AG10803 (cell line): ENCODE data around the gene OR13C9.
"Not testable (repeated sequence)": the region's sequence is repeated elsewhere in the genome, so short reads cannot be mapped to it uniquely, and the experiment has no call there.

Experiments
- DNase-seq: peaks from one replicate; pipeline ENCODE4 v3.0.0; 2010; ENCODE audit warnings: low read depth
- H3K4me3 ChIP-seq: 2 replicates; pipeline ENCODE4 v1.5.1; 2011; ENCODE audit warnings: mild to moderate bottlenecking, low read length, control low read depth
- TF ChIP-seq, protein P1 (sequence below): conservative IDR thresholded peaks from 2 replicates; pipeline ENCODE4 v1.5.1; 2011; ENCODE audit warnings: mild to moderate bottlenecking, low read length, control low read depth, inconsistent platforms

OR13C9 gene

DNA sequence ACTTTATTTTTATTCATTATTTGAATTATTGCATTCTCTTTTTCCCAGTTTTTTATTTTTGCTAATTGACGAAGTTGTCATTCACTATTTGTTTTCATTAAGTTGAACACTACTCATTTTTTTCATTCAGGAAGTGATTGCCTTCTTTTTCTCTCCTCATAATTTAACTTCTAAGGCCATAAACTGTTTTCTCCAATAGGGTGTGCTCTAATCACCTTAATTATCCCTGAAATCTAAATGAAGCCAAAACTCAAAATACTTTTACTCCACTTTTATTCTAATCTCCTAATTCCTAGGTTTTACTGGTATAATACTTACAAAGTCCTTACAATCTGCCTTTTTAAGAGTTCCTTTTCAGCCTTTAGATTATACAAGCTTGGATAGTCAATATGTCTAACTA is 9.7 kb downstream of the OR13C9 start:
- no peak for DNase-seq
- no peak overlapping the region for H3K4me3 ChIP-seq
- TF ChIP-seq, protein P1, sequence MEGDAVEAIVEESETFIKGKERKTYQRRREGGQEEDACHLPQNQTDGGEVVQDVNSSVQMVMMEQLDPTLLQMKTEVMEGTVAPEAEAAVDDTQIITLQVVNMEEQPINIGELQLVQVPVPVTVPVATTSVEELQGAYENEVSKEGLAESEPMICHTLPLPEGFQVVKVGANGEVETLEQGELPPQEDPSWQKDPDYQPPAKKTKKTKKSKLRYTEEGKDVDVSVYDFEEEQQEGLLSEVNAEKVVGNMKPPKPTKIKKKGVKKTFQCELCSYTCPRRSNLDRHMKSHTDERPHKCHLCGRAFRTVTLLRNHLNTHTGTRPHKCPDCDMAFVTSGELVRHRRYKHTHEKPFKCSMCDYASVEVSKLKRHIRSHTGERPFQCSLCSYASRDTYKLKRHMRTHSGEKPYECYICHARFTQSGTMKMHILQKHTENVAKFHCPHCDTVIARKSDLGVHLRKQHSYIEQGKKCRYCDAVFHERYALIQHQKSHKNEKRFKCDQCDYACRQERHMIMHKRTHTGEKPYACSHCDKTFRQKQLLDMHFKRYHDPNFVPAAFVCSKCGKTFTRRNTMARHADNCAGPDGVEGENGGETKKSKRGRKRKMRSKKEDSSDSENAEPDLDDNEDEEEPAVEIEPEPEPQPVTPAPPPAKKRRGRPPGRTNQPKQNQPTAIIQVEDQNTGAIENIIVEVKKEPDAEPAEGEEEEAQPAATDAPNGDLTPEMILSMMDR = peak; percentile 27; the same call in 1 of the 2 replicates

DNA sequence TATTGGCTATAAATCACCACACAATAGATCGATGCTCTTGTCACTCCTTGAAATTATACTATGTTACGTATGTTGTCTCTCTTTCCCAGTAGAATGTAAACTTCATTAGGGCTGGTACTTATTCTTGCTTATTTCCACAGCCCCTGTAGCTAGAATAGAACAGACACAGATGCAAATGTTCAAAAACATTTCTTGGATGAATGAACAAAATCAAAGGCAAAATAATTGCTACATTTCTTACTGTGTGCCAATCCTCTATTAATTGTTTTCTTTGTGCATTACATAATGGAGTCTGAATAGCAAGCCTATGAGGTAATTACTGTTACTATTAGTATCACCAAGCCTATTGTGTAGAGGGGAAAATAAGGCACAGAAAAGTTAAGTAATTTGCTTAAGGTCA is 11.9 kb downstream of the OR13C9 start:
- no peak for DNase-seq
- TF ChIP-seq, protein P1 = no peak
- H3K4me3 ChIP-seq = no peak overlapping the region

DNA sequence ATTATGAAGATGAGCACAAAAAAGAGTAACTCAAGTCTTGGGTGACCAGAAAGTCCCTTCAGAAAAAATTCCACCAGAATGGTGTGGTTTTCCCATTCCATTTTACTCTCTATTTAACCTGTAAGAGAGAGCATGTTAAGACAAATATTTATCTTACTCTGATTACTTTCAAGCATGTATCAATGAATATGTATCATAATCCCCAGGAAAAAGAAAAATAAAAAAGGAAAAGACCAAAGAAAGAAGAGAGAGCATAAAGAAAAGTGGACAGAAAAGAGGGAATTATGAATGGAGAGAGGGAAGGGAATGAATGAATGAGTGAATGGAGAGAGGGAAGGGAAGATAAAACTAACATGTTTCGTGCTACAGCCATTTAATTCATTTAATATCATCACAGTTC is 12.5 kb downstream of the OR13C9 start, which contains the start of gene OR13C2:
Gene OR13C2 (minus strand): TSS at position 101 of the 400 bp plus-strand sequence. CDS start 0 bp downstream, at position 101.
- not testable (repeated sequence) for H3K4me3 ChIP-seq

DNA sequence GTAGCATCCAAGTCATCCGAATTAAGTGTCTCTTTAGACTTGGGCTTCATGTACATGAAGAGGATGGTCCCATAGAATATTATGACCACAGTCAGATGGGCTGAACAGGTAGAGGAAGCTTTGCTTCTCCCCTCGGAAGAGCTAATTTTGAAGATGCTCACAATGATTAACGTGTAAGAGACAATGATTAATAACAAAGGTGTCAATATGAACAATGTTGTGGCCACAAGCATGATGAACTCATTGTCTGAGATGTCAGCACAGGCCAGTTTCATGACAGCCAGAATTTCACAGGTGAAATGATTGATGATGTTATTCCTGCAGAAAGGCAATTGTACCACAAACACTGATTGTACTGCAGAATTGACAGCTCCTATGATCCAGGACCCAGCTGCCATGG is 13.2 kb downstream of the OR13C9 start:
- no peak overlapping the region for H3K4me3 ChIP-seq
- TF ChIP-seq, protein P1 = no peak
- no peak for DNase-seq

More for the DNA sequence above, 12.5 kb downstream of the OR13C9 start, which contains the start of gene OR13C2:
- not testable (repeated sequence) for DNase-seq

DNA sequence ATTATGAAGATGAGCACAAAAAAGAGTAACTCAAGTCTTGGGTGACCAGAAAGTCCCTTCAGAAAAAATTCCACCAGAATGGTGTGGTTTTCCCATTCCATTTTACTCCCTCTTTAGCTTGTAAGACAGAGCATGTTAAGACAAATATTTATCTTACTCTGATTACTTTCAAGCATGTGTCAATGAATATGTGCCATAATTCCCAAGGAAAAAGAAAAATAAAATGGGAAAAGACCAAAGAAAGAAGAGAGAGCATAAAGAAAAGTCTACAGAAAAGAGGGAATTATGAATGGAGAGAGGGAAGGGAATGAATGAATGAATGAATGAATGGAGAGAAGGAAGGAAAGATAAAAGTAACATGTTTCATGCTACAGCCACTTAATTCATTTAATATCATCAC is 18.7 kb downstream of the OR13C9 start, which contains the start of gene OR13C5:
Gene OR13C5 (minus strand): TSS at position 101 of the 400 bp plus-strand sequence. CDS start 0 bp downstream, at position 101.
- not testable (repeated sequence) for H3K4me3 ChIP-seq, DNase-seq

DNA sequence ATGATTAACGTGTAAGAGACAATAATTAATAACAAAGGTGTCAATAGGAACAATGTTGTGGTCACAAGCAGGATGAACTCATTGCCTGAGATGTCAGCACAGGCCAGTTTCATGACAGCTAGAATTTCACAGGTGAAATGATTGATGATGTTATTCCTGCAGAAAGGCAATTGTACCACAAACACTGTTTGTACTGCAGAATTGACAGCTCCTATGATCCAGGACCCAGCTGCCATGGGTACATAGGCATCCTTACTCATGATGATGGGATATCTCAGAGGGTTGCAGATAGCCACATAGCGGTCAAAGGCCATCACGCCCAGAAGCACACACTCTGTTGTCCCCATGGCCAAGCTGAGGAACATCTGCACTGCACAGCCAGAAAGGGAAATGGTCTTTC is 19.3 kb downstream of the OR13C9 start:
- not testable (repeated sequence) for H3K4me3 ChIP-seq, DNase-seq

DNA sequence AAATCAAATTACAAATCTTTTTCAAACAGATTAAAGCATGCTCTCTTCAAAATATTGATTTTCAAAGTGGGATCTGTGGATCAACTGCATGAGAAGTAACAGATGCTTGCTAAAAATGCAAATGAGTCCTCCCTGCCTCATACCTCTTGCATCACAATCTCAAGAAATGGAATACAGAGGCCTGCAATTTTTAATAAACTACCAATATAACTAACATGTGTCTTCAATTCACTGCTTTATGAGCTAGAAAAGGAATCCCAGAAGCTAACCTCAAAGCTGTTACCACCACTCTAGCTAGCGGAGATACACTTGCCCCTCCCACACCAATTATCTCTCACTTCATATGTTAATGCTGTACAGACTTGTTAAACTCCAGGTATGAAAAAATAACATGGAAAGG is 28.4 kb downstream of the OR13C9 start:
- TF ChIP-seq, protein P1 = no peak
- no peak overlapping the region for H3K4me3 ChIP-seq
- DNase-seq = peak; percentile 47

DNA sequence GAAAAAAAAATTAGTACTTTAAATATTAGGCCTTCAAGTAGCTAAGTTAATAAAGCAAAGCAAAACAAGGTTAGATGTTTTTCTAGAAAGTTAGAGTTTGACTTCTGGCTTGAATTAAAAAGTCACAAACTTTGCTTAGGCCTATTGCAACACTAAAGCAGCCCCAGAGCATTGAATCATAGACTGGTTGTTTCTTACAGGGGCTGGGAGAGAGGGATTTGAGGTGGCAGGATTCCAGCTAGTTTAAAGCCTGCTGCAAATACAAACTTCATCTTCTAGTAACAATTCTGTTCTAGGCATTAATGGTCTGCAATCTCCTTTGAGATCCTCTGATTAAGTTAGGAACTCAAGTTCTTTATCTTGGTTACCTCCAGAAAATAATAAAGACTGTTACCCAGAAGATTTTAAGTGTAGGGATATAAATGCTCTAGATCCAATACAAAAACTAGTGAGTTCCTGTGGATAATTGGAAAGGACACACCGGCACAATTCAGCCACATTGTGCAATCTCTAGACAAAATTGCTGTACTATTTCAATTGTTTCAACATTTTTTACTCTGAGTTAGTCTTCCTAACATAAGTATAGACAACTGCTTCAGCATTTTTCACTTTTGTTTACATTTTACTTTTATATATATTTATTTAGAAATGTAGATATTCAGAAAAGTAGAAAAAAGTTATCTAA is 31.4 kb downstream of the OR13C9 start:
- H3K4me3 ChIP-seq = no peak overlapping the region
- TF ChIP-seq, protein P1 = no peak
- peak; percentile 90 for DNase-seq

DNA sequence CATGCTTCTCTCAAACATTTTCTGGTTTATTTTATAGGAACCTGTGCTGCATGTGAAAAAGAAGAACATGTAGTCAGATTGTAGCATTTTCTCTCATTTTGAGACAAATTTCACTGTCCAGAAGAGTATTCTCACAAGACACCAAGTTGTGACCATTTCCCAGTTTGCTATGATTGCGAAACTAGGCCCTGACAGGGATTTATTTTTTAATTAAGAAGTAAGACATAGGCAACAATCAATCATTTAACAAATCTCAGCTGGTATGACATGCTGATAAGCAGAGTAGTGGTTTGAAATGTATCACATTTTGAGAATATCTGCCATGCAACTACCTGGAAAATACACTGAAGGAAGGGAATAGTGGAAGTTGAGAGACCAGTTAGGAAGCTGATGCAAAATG is 37.4 kb downstream of the OR13C9 start:
- TF ChIP-seq, protein P1 = no peak
- H3K4me3 ChIP-seq = no peak overlapping the region
- no peak for DNase-seq
